OCI-LY7 (cell line): ENCODE measurements around the gene HOXA3.

ENCODE experiments used
- CTCF ChIP-seq: fragments of 200-600 bp; sonication (generic); conservative IDR thresholded peaks from 2 replicates; pipeline ENCODE4 v1.5.1; 2014; ENCODE audit warnings: mild to moderate bottlenecking, antibody characterized with exemption, low read length, moderate library complexity, mixed read lengths
- EZH2phosphoT487 ChIP-seq: fragments of 200-600 bp; sonication (generic); IDR thresholded peaks from 2 replicates; pipeline ENCODE4 v1.6.1; 2018; ENCODE audit warnings: low read depth, borderline replicate concordance, mild to moderate bottlenecking, mixed run types, antibody characterized with exemption, low read length, moderate library complexity, mixed read lengths

- TF ChIP-seq CTCF, result no peak
- TF ChIP-seq EZH2phosphoT487, result no peak
Measured at GRCh38 chr7:27198138-27198841, 45.9 kb upstream of the HOXA3 start.
